Esophagus squamous epithelium (tissue), 5 donors: ENCODE data around the gene MRPL18. TPM values are rescaled to one million over a fixed set of nuclear protein-coding genes. Genes with fewer than 3 reads are reported as not detected.

Experiments
- DNase-seq: peaks from one replicate; lab custom pipeline; 2025; lab: John Stamatoyannopoulos, UW
- H3K27ac ChIP-seq, 4 donors: fragments of 200-600 bp; sonication (generic); one replicate each; pipeline ENCODE4 v1.5.1; 2016 to 2019; ENCODE audit warnings: mild to moderate bottlenecking in 1 of 4
- H3K27me3 ChIP-seq, 4 donors: fragments of 200-600 bp; sonication (generic); 1 replicate in 3 of 4; 2 replicates in 1 of 4; pipeline versions ENCODE4 v1.5.1 to v1.6.0; 2017 to 2021; ENCODE audit warnings: antibody characterized with exemption in 1 of 4
- H3K36me3 ChIP-seq, 3 donors: fragments of 200-600 bp; sonication (generic); one replicate each; pipeline ENCODE4 v1.5.1; 2016 to 2019
- H3K4me1 ChIP-seq, 3 donors: fragments of 200-600 bp; sonication (generic); one replicate each; pipeline ENCODE4 v1.5.1; 2017 to 2019
- H3K4me3 ChIP-seq, 4 donors: fragments of 200-600 bp; sonication (generic); 1 replicate in 3 of 4; 2 replicates in 1 of 4; pipeline ENCODE4 v1.5.1; 2016 to 2019; ENCODE audit warnings: mild to moderate bottlenecking in 2 of 4, moderate library complexity in 1 of 4
- H3K9me3 ChIP-seq, 3 donors: fragments of 200-600 bp; sonication (generic); one replicate each; pipeline ENCODE4 v1.5.1; 2016 to 2019
- CTCF ChIP-seq, 6 experiments: fragments of 450-650 bp in 4 of 6; fragments of 200-600 bp in 2 of 6; sonication (generic) in 2 of 6; IDR thresholded peaks; one replicate each; pipeline ENCODE4 v1.5.1; 2016 to 2019; ENCODE audit warnings: antibody characterized with exemption in 6 of 6, mild to moderate bottlenecking in 4 of 6, moderate library complexity in 4 of 6
- POLR2A ChIP-seq, 4 donors: fragments of 450-650 bp; IDR thresholded peaks; one replicate each; pipeline ENCODE4 v1.6.1; 2017; ENCODE audit warnings: antibody characterized with exemption in 4 of 4, mild to moderate bottlenecking in 4 of 4, moderate library complexity in 3 of 4
- WGBS, 2 donors: methylation state at CpG; one replicate each; pipeline ENCODE4 v1.1.5; 2018; 5-methylcytosine and 5-hydroxymethylcytosine counted together
- intact Hi-C: fragments of 100-400 bp; cut with DNase I; formaldehyde crosslinking; loops from one replicate; pipeline ENCODE4 v1.15.0; 2022
- total RNA-seq, 4 donors: library from RNA; depleted of rRNA; stranded (reverse); fragments of >200 nt; gene quantifications; one replicate each; pipeline ENCODE4 v1.1.0, GENCODE V29; 2016
- donor health status: DM: yes; HTN: yes; CAD: no.

The MRPL18 gene
- total RNA-seq, 4 donors from 2014 or later = 46.9 to 94.2 (median 56.0) TPM

GRCh38 chr6:159828074-159828473 is 37.8 kb downstream of the MRPL18 start:
- Histone ChIP-seq H3K27ac (no peak overlapping the region), H3K27me3 (peaks cover 0 to 9% (median 0%) of the 10 kb centered on the region in 4 donors), H3K4me1 (peaks cover 0 to 4% (median 0%) of the 10 kb centered on the region in 3 donors), H3K9me3 (no peaks in the 10 kb centered on the region), H3K4me3 (no peak overlapping the region), H3K36me3 (no peaks in the 10 kb centered on the region)
- WGBS, 2 donors = 43 to 51% methylated on average over 6 of the region's 7 CpGs
- TF ChIP-seq CTCF (IDR thresholded peaks at IDR 0.05) = no peak
- no peak for TF ChIP-seq POLR2A (IDR thresholded peaks at IDR 0.05)
- intact Hi-C loops = no loop called here
- no peak for DNase-seq

GRCh38 chr6:159829526-159829925 is 39.3 kb downstream of the MRPL18 start:
- Histone ChIP-seq H3K4me1 (peaks cover 0 to 8% (median 0%) of the 10 kb centered on the region in 3 donors), H3K4me3 (no peak overlapping the region), H3K36me3 (no peaks in the 10 kb centered on the region), H3K9me3 (no peaks in the 10 kb centered on the region), H3K27ac (no peak overlapping the region), H3K27me3 (peaks cover 0 to 9% (median 0%) of the 10 kb centered on the region in 4 donors)
- TF ChIP-seq POLR2A (IDR thresholded peaks at IDR 0.05) (no peak), CTCF (IDR thresholded peaks at IDR 0.05) (no peak)
- 31 to 47% methylated on average over 4 of the region's 4 CpGs for WGBS, 2 donors
- intact Hi-C loops = no loop called here
- DNase-seq = no peak

- WGBS, 2 donors = 58 to 61% methylated on average over 8 of the region's 11 CpGs
- Histone ChIP-seq H3K9me3 (no peaks in the 10 kb centered on the region), H3K27me3 (peaks cover 0 to 9% (median 0%) of the 10 kb centered on the region in 4 donors), H3K27ac (no peak overlapping the region), H3K4me1 (peaks cover 0 to 8% (median 0%) of the 10 kb centered on the region in 3 donors), H3K4me3 (no peak overlapping the region), H3K36me3 (no peaks in the 10 kb centered on the region)
- TF ChIP-seq POLR2A (IDR thresholded peaks at IDR 0.05) (no peak), CTCF (IDR thresholded peaks at IDR 0.05) (no peak)
- DNase-seq = no peak
- intact Hi-C loops = no loop called here
Measured at GRCh38 chr6:159830501-159831372, 40.5 kb downstream of the MRPL18 start.

- WGBS, 2 donors = 80 to 86% methylated on average over 1 to 3 of the region's 4 CpGs
- intact Hi-C loops = no loop called here
- TF ChIP-seq CTCF (IDR thresholded peaks at IDR 0.05) (no peak), POLR2A (IDR thresholded peaks at IDR 0.05) (no peak)
Measured at GRCh38 chr6:159831373-159831679, 41.1 kb downstream of the MRPL18 start.

GRCh38 chr6:159832946-159833345 is 42.7 kb downstream of the MRPL18 start:
- intact Hi-C loops = no loop called here
- no peak for DNase-seq

More at GRCh38 chr6:159831373-159831679, 41.1 kb downstream of the MRPL18 start:
- Histone ChIP-seq H3K27ac (no peak overlapping the region), H3K27me3 (peaks cover 0 to 9% (median 0%) of the 10 kb centered on the region in 4 donors), H3K4me3 (no peak overlapping the region), H3K4me1 (peaks cover 0 to 8% (median 0%) of the 10 kb centered on the region in 3 donors), H3K9me3 (no peaks in the 10 kb centered on the region), H3K36me3 (no peaks in the 10 kb centered on the region)
- no peak for DNase-seq

More at GRCh38 chr6:159832946-159833345, 42.7 kb downstream of the MRPL18 start:
- Histone ChIP-seq H3K9me3 (no peaks in the 10 kb centered on the region), H3K4me3 (no peak overlapping the region), H3K27ac (no peak overlapping the region), H3K27me3 (peaks cover 0 to 9% (median 0%) of the 10 kb centered on the region in 4 donors), H3K36me3 (no peaks in the 10 kb centered on the region), H3K4me1 (peaks cover 0 to 8% (median 0%) of the 10 kb centered on the region in 3 donors)
- TF ChIP-seq POLR2A (IDR thresholded peaks at IDR 0.05) (no peak), CTCF (IDR thresholded peaks at IDR 0.05) (no peak)
- WGBS, 2 donors = 39 to 52% methylated on average over 4 of the region's 4 CpGs
